ENCODE measurements around the gene STAT6.
"Not testable (repeated sequence)": the region's sequence is repeated elsewhere in the genome, so short reads cannot be mapped to it uniquely, and the experiment has no call there.

STAT6 gene

GRCh38 chr12:57124261-57124877, 13.2 kb upstream of the STAT6 start:
- peak; percentile 64 to 96 for DNase-seq

- no peak for DNase-seq
Measured at GRCh38 chr12:57123813-57124212, 12.7 kb upstream of the STAT6 start.

GRCh38 chr12:57120718-57121117, 9.6 kb upstream of the STAT6 start:
- not testable (repeated sequence) for DNase-seq

GRCh38 chr12:57119294-57120085, 8.3 kb upstream of the STAT6 start:
- DNase-seq, result no peak

- peak; percentile 66 to 73 for DNase-seq
Measured at GRCh38 chr12:57118711-57119271, 7.6 kb upstream of the STAT6 start.

GRCh38 chr12:57116580-57117281, 5.6 kb upstream of the STAT6 start:
- DNase-seq, result no peak

- no peak for DNase-seq
Measured at GRCh38 chr12:57112492-57113294, 1.5 kb upstream of the STAT6 start.

DNA sequence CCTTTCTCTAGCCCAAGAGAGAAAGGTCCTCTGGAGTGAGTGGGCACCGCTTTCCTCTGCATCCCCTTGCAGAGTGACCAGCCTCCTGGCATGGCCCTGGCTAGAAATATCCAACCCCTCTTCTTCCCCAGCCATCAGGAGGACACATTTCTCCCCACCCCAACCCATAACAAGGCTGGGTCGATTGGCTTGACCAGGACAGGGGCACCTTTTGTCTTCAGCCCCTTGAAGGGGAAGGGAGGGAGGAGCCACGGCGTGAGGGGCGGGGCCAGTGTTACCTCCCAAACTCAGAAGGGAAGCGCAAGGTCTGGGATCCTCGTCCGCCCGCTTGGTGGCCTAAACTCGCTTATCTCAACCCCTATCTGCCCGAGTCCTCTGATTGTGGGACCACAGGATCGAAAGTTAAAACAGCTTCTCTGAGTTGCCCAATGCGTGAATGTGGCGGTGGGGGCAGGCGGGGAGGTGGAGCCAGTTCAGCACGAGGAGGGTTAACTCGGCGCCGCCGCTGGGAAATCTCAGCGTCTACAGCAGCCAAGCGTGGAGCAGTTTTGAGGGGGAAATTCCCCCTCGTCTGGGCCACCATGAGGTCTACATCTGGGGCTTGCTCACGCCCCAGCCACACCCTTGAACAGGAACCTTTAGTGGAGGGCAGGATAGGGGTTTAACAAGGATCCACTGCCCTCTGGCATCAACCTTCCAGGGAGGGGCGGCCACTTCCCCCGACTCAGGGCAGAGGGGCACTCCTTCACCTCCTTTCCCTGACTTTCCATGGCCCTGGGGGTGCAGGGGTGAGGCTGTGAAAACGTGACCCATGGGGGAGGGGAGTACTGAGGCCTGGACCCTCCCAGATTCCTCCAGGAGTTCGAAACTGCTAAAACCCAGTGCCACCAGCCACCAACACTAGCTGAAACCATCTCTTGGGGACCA, 795 bp downstream of the STAT6 start:
- peak; percentile 58 to 63 for DNase-seq

DNA sequence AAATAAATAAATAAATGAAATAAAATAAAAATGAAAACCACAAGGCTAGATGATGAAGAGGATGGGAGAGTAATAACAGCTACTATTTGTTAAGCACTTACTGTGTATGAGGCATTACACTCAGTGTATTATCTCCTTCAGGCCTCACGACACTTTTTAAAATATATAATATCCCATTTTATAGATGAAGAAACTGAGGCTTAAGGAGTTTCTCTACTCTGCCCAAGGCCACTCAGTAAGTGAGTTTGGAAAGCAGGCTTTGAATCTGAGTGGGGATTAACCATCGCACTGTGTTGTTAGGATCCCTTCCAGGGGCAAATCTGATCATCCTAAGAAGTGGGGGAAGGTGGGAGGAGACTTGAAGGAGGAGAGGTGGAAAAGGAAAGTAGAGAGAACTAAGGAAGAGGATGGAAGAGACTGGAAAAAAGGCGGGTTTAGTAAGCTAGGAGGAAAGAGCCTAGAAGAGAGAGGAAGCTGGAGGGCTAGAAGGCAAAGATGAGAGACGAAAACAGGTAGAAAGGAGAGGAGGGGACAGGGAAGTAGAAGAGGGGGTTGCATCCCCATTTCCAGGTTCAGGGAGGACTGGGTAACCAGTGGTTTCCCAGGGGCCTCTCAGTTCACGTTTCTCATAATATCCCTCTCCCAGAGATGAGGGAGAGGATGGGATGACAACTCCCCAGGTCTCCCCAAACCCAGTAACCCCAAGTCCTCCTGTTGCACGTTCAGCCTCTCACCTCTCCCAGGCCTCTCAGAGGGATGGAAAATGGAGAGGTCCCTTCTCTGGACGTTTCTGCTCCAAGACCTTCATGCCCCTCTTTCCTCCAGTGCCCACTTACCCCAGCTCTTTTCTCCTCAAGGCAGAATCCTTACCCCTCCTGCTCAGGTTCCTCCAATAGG, 1.7 kb downstream of the STAT6 start:
- DNase-seq, result no peak

DNA sequence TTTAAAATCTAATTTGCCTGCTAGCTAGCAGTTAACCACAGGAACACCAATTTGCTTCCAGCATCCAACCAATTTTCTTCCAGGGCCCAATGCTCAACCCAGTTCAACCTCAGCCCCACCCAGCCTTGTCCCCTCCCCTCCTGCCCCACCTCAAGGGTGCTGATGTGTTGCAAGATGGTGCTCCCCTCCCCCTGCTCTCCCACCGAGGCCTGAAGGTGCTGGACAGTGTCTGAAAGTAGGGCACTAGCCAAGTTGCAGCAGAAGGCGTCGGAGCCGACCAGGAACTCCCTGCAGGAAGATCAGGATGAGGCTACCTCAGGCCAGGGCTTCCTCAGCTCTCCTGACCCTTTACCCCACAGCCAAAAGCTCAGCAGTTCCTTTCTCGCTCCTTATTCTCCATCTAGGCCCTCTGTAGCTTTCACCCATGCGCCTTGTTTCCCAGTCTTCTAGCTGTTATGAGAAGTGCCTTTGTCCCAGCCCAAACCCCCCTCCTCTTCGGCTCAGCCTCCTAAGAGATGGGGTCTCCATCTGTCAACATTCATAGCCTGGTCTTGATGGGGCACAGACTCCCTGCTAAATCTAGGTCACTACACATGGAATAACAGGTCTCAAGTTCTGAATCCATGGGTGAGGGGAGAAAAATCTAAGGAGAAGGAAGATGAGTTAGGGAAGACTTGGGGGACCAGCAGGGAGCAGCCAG, 3.6 kb downstream of the STAT6 start:
- no peak for DNase-seq

GRCh38 chr12:57106021-57106708, 5.0 kb downstream of the STAT6 start:
- no peak for DNase-seq

- no peak for DNase-seq
Measured at GRCh38 chr12:57105011-57105753, 6.0 kb downstream of the STAT6 start.

DNA sequence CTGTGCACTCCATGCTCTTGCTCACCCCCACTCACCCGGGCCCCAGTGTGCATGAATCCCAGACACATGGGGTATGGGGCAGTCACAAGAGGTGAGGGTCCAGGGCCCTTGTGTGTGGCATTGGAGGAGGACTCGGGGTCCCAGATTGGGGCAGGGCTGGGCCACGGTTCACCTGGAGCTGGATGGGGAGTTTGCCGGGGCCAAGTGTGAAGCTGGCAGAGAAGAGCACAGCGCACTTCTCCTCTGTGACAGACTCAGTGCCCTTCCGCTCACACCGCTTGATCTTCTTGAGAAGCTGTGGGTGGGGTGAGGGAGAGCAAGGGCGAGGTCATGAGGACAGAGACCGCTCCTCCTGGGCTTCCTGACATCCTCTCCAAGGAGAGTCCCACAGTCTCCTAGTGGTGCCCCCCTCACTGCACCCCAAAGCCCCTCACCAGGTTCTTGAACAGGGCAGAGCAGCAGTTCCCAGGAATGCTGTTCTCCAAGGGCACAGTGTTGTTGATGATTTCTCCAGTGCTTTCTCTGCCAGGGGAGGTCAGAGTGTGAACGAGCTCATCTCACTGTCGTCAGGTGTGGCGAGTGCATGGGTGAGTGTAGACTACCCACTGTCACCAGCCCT, 6.8 kb downstream of the STAT6 start:
- peak in 1 of 2 donors; percentile 25 for DNase-seq

DNA sequence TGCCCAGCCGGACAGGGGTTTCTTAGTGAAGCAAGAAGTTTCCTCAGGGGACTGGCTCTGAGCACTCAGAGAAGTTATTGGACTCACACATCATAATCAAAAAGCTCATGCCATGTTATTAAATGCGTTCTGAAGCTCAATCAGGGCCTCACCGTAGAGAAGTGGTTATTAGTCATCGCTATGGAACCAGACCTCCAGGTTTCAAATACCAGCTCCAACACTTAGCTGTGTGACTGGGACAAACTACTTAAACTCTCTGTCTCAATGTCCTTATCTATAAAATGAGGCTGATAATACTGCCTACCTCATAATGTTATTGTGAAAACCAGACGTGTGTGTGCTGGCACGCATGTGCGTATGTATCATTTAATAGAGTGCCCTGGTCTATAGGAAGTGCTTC, 7.3 kb downstream of the STAT6 start:
- DNase-seq, result no peak

- DNase-seq, result peak in 1 of 2 donors; percentile 25
Measured at GRCh38 chr12:57101892-57102695, 9.1 kb downstream of the STAT6 start.

DNA sequence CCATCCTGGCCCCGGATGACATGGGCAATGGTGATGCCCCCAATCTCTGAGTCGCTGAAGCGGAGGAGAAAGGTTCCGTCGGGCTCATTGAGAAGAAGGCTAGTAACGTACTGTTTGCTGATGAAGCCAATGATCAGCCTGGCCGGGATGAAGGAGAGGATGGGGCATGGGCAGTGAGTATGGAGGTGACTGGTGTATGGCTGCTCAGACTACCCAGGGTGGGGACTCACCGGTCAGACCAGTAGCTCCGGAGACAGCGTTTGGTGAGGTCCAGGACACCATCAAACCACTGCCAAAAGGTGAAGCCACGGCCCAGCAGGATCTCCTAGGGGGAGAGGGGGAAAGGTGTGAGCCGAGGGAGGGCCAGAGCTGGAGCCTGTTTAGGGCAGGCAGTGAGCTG, 11.4 kb downstream of the STAT6 start:
- no peak for DNase-seq
